Measurements from ENCODE around the gene DHODH.

The DHODH gene

GRCh38 chr16:71971571-71971970 is 37.0 kb upstream of the DHODH start:
- TF ChIP-seq CTCF (IDR thresholded peaks at IDR 0.05; ENCODE audit: insufficient read depth, low read depth, low read length, missing control alignments) = no peak
- no peak overlapping the region for H3K4me3 ChIP-seq (ENCODE audit: low read length)
- no peak for DNase-seq (ENCODE audit: low read depth)

- no peak for DNase-seq (ENCODE audit: low read depth)
- TF ChIP-seq CTCF (IDR thresholded peaks at IDR 0.05; ENCODE audit: insufficient read depth, low read depth, low read length, missing control alignments) = no peak
- no peak overlapping the region for H3K4me3 ChIP-seq (ENCODE audit: low read length)
Measured at GRCh38 chr16:71972356-71972755, 36.2 kb upstream of the DHODH start.

GRCh38 chr16:71973001-71973400 is 35.5 kb upstream of the DHODH start:
- DNase-seq (ENCODE audit: low read depth) = no peak
- no peak for TF ChIP-seq CTCF (IDR thresholded peaks at IDR 0.05; ENCODE audit: insufficient read depth, low read depth, low read length, missing control alignments)

GRCh38 chr16:71974068-71974818 is 34.3 kb upstream of the DHODH start:
- no peak for TF ChIP-seq CTCF (IDR thresholded peaks at IDR 0.05; ENCODE audit: insufficient read depth, low read depth, low read length, missing control alignments)
- no peak overlapping the region for H3K4me3 ChIP-seq (ENCODE audit: low read length)
- DNase-seq (ENCODE audit: low read depth) = no peak

More at GRCh38 chr16:71973001-71973400, 35.5 kb upstream of the DHODH start:
- no peak overlapping the region for H3K4me3 ChIP-seq (ENCODE audit: low read length)

- no peak overlapping the region for H3K4me3 ChIP-seq (ENCODE audit: low read length)
- no peak for DNase-seq (ENCODE audit: low read depth)
- no peak for TF ChIP-seq CTCF (IDR thresholded peaks at IDR 0.05; ENCODE audit: insufficient read depth, low read depth, low read length, missing control alignments)
Measured at GRCh38 chr16:71985262-71985974, 23.1 kb upstream of the DHODH start.

GRCh38 chr16:71986131-71986530 is 22.4 kb upstream of the DHODH start:
- no peak for DNase-seq (ENCODE audit: low read depth)
- no peak for TF ChIP-seq CTCF (IDR thresholded peaks at IDR 0.05; ENCODE audit: insufficient read depth, low read depth, low read length, missing control alignments)
- H3K4me3 ChIP-seq (ENCODE audit: low read length) = no peak overlapping the region

Measured in epithelial cell of esophagus (primary cell).